Measurements from ENCODE around the gene IP6K3.

IP6K3 gene

DNA sequence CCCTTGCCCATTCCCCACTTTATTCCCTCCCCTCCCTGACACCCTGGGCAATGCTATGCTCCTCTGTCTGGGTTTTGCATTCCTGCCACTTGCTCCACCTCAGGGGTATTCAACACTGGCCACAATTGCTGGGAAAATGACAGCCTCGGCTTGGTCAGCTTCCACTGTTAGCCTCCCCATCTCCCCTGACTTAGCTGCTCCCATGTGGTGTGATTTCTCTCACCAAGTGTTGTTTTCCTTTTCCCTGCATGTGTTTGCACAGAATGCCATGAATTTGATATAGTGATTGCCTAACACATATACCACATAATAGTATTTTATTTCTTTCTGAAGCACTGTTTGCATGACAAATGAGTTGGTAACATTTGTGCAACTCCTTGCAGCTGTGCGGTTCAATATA, 43.7 kb upstream of the IP6K3 start:
- Histone ChIP-seq H3K27me3 (replicated peaks; ENCODE audit: control insufficient read depth, insufficient read depth, low read length) (no peaks in the 10 kb centered on the region; the same call in 1 of the 2 replicates), H3K36me3 (ENCODE audit: control insufficient read depth, insufficient read depth, low read length) (no peaks in the 10 kb centered on the region; the same call in 1 of the 2 replicates), H3K4me3 (replicated peaks; ENCODE audit: low read depth, low read length) (no peak overlapping the region)
- TF ChIP-seq, protein P1, sequence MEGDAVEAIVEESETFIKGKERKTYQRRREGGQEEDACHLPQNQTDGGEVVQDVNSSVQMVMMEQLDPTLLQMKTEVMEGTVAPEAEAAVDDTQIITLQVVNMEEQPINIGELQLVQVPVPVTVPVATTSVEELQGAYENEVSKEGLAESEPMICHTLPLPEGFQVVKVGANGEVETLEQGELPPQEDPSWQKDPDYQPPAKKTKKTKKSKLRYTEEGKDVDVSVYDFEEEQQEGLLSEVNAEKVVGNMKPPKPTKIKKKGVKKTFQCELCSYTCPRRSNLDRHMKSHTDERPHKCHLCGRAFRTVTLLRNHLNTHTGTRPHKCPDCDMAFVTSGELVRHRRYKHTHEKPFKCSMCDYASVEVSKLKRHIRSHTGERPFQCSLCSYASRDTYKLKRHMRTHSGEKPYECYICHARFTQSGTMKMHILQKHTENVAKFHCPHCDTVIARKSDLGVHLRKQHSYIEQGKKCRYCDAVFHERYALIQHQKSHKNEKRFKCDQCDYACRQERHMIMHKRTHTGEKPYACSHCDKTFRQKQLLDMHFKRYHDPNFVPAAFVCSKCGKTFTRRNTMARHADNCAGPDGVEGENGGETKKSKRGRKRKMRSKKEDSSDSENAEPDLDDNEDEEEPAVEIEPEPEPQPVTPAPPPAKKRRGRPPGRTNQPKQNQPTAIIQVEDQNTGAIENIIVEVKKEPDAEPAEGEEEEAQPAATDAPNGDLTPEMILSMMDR (IDR thresholded peaks at IDR 0.05; ENCODE audit: insufficient read depth, low read length, poor library complexity, severe bottlenecking): no peak
- no peak for DNase-seq (ENCODE audit: extremely low read depth, insufficient read length)

DNA sequence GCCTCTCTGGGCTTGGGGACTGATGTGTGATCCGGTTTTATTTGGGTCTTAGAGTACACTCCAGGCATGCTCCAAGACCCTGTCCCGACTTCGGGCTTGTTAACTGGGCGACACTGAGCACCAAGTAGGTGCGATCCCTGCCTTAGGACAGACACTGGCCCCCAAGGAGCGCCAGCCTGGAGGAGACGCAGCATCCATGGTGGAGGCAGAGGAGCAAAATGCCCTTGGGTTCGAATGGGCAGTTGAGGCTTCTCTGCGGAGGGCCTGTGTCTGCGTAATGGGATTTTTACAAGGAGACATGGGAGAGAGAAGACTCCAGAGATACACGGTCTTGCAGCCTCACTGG, 42.8 kb upstream of the IP6K3 start:
- TF ChIP-seq, protein P1 (IDR thresholded peaks at IDR 0.05; ENCODE audit: insufficient read depth, low read length, poor library complexity, severe bottlenecking): no peak
- Histone ChIP-seq H3K36me3 (ENCODE audit: control insufficient read depth, insufficient read depth, low read length) (peaks cover 5% of the 10 kb centered on the region), H3K4me3 (replicated peaks; ENCODE audit: low read depth, low read length) (peak overlapping the region; percentile 79), H3K27me3 (replicated peaks; ENCODE audit: control insufficient read depth, insufficient read depth, low read length) (no peaks in the 10 kb centered on the region; the same call in 1 of the 2 replicates)
- DNase-seq (ENCODE audit: extremely low read depth, insufficient read length): no peak

DNA sequence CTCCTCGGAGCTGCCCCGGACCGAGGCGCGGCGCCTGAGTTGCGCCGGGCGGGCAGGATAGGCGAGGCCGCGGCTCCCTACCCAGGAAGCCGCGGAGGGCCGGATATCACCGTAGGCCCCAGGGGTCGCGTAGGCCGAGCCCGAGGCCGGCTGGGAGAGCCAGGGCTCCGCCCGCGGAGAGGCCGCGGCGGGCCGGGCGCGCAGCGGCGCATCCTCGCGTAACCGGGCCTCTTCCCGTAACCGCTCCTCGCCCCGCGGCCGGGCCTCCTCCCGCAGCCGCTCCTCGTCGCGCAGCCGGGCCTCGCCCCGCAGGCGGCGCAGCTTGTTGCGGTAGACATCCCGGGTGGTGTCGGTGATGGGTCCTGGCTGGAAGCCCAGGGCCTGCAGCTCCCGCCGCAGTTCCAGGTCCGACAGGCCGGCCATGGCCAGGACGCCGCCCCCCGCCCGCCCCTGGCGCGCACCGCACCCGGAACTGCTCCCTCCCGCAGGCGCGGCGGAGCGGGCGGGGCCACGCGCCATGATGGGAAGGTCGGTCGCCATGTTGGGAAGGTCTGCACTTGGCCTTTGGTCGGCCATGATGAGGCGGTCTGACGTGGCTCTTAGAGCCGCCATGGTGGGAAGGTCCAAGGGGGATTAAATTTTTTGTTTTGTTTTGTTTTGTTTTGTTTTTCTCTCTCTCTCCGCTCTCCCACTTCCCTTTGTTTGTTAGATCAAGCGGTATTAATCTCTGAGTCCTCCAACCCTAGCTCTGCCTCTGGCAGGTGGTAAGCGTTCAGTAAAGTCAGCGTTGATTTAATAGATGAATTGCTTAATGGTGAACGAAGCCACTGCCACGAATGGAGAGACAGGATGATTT, 42.2 kb upstream of the IP6K3 start, which contains the start of gene LEMD2:
LEMD2 (minus strand) TSS at position 437 of the 856 bp plus-strand sequence; CDS start at position 423, 14 bp downstream.
- peaks cover 8% of the 10 kb centered on the region for H3K36me3 ChIP-seq (ENCODE audit: control insufficient read depth, insufficient read depth, low read length)
- no peaks in the 10 kb centered on the region; the same call in 1 of the 2 replicates for H3K27me3 ChIP-seq (replicated peaks; ENCODE audit: control insufficient read depth, insufficient read depth, low read length)
- TF ChIP-seq, protein P1 (IDR thresholded peaks at IDR 0.05; ENCODE audit: insufficient read depth, low read length, poor library complexity, severe bottlenecking): no peak
- DNase-seq (ENCODE audit: extremely low read depth, insufficient read length): peak; percentile 96
- H3K4me3 ChIP-seq (replicated peaks; ENCODE audit: low read depth, low read length): peak within 1 kb of the TSS; percentile 79

DNA sequence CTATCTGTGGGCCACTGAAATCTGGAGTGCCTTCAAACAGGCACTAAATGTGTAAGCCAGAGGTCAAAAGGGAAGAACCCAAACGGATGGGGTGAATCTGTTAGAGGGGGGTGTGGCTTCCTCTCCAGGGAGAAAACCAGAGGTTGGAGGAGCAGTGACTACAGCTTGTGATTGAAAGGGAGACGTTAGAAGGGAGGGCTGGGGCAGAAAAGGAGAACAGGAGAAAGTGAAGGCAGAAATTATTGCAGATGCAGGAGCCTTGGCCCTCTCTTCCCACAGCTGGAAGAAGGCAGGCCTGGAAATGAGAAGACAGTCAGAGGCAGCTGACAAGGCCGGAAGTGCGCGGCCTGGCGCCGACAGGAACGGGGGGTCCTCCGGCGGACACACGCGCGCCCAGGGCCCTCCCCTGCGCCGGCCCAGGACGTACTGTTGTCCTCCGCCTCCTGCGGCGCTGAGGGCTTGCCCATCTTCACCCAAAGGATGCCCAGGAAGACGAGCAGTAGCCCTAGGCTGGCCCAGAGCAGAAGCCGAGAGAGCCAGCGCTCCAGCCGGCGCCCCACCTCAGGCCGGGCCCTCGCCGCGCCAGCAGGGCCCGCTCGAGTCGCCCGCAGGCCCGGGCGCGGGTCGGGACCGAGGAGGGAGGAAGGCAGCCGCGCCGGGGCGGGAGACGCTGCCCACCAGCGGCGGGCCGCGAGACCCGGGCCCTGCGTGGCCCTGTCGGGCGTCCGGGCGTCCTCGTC, 41.4 kb upstream of the IP6K3 start:
- Histone ChIP-seq H3K36me3 (ENCODE audit: control insufficient read depth, insufficient read depth, low read length) (peaks cover 13% of the 10 kb centered on the region), H3K4me3 (replicated peaks; ENCODE audit: low read depth, low read length) (peak overlapping the region; percentile 79), H3K27me3 (replicated peaks; ENCODE audit: control insufficient read depth, insufficient read depth, low read length) (no peaks in the 10 kb centered on the region; the same call in 1 of the 2 replicates)
- peak; percentile 79 for DNase-seq (ENCODE audit: extremely low read depth, insufficient read length)
- TF ChIP-seq, protein P1 (IDR thresholded peaks at IDR 0.05; ENCODE audit: insufficient read depth, low read length, poor library complexity, severe bottlenecking): no peak

DNA sequence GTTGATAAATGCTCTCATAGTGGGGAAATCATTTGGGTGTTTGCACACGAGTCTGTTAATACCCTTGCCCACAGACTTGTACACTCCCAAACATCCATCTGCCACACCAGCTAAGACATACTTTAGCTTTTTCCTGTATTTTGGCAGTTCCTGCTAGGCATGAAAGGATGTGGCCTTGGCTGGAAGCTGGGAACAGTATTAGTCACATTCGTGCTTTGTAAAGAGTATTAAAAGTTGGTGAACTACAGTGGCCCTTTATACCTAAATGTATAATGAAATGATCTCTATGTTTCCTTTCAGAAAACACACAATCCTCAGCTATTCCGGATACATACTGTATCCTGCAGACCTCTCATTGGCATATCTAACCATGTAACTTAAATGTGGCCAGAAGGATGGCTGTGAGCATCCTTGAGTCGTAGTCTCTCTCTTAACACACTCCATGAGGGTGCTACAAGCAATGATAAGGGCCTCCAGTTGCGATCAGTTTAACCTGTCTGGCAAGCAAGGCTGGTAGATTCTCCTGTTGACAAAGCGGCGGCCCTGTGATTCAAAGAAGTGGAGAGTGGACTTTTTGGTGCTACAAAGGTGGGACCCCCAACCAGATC, 40.7 kb upstream of the IP6K3 start:
- TF ChIP-seq, protein P1 (IDR thresholded peaks at IDR 0.05; ENCODE audit: insufficient read depth, low read length, poor library complexity, severe bottlenecking): no peak
- Histone ChIP-seq H3K36me3 (ENCODE audit: control insufficient read depth, insufficient read depth, low read length) (peaks cover 17% of the 10 kb centered on the region), H3K4me3 (replicated peaks; ENCODE audit: low read depth, low read length) (peak overlapping the region; percentile 79), H3K27me3 (replicated peaks; ENCODE audit: control insufficient read depth, insufficient read depth, low read length) (no peaks in the 10 kb centered on the region)
- DNase-seq (ENCODE audit: extremely low read depth, insufficient read length): no peak

Data from GM06990 (cell line).